HepG2 (cell line): ENCODE results near the gene NATD1. TPM values are rescaled to one million over a fixed set of nuclear protein-coding genes. Genes with fewer than 3 reads are reported as not detected.
A peak's percentile ranks its signal among the peaks of the same experiment; 100 is the strongest.

Experiments used
- ATAD3A ChIP-seq: sonication (generic); formaldehyde crosslinking; IDR thresholded peaks from 2 replicates; pipeline ENCODE4 v1.4.0; 2020; ENCODE audit warnings: missing genetic modification reagents
- CREB1 ChIP-seq, 2 experiments: fragments of 450-650 bp in 1 of 2; IDR thresholded peaks; 2 replicates each; pipeline ENCODE4 v1.6.1; 2016 to 2017; ENCODE audit warnings: control low read depth in 1 of 2, mild to moderate bottlenecking in 1 of 2, missing compliant biosample characterization in 1 of 2, missing genetic modification characterization in 1 of 2
- EP300 ChIP-seq, 3 experiments: sonication (generic) in 1 of 3; formaldehyde crosslinking in 1 of 3; IDR thresholded peaks; 2 replicates each; pipeline versions ENCODE4 v1.5.1 to v1.6.1; 2011 to 2020; ENCODE audit warnings: low read depth in 2 of 3, low read length in 2 of 3, borderline replicate concordance in 1 of 3, improper control_type of control experiment in 1 of 3, mild to moderate bottlenecking in 1 of 3, missing genetic modification reagents in 1 of 3, moderate library complexity in 1 of 3
- HMG20B ChIP-seq: conservative IDR thresholded peaks from 2 replicates; pipeline ENCODE4 v1.6.1; 2016; ENCODE audit warnings: missing genetic modification reagents, missing compliant biosample characterization
- ZNF292 ChIP-seq: sonication (generic); formaldehyde crosslinking; IDR thresholded peaks from 2 replicates; pipeline ENCODE4 v1.8.1; 2022; ENCODE audit warnings: mild to moderate bottlenecking, low read depth, missing genetic modification reagents, borderline replicate concordance
- ZNF558 ChIP-seq: sonication (generic); formaldehyde crosslinking; IDR thresholded peaks from 2 replicates; pipeline ENCODE4 v1.9.0; 2022; ENCODE audit warnings: mild to moderate bottlenecking, missing genetic modification reagents, borderline replicate concordance
- polyA plus RNA-seq, 8 experiments: library from polyadenylated mRNA; depleted of rRNA in 3 of 8; stranded (reverse) in 7 of 8; unstranded in 1 of 8; fragments of >200 nt; fragmentation: Illumina TruSeq in 4 of 8; extraction: Trizol in 4 of 8; gene quantifications; 2 replicates each; pipeline versions ENCODE4 v1.2.1 to v1.2.3, GENCODE V29; 2011 to 2016; ENCODE audit warnings: low read depth in 4 of 8, missing spikeins in 1 of 8, mixed read lengths in 1 of 8; ENCODE audit not compliant: insufficient read depth in 1 of 8
- total RNA-seq, 5 experiments: library from RNA; depleted of rRNA; stranded (reverse); fragments of >200 nt; fragmentation: Illumina TruSeq; extraction: Trizol; gene quantifications; 2 replicates each; pipeline ENCODE4 v1.2.3, GENCODE V29; 2016; ENCODE audit warnings: low read depth in 1 of 5
- TF ChIP-seq, protein P1 (sequence below): sonication (generic); formaldehyde crosslinking; IDR thresholded peaks from 2 replicates; pipeline ENCODE4 v1.5.0; 2020; ENCODE audit warnings: mild to moderate bottlenecking, missing genetic modification reagents, borderline replicate concordance
- TF ChIP-seq, protein P2 (sequence below): sonication (generic); formaldehyde crosslinking; IDR thresholded peaks from 2 replicates; pipeline ENCODE4 v1.9.0; 2021; ENCODE audit warnings: missing genetic modification reagents, borderline replicate concordance
- TF ChIP-seq, protein P3 (sequence below): sonication (generic); formaldehyde crosslinking; IDR thresholded peaks from 2 replicates; pipeline ENCODE4 v1.5.1; 2020; ENCODE audit warnings: missing genetic modification reagents, mild to moderate bottlenecking, borderline replicate concordance
- TF ChIP-seq, protein P4 (sequence below): sonication (generic); formaldehyde crosslinking; conservative IDR thresholded peaks from 2 replicates; pipeline ENCODE4 v1.8.0; 2022; ENCODE audit warnings: low read depth, missing genetic modification reagents

NATD1 gene
- total and polyA plus RNA-seq, 2 of the 13 experiments (the other 11 are each of a cell fraction or from before 2014, with no cell fraction given), result 0.31 to 2.3 TPM

- TF ChIP-seq, protein P1, sequence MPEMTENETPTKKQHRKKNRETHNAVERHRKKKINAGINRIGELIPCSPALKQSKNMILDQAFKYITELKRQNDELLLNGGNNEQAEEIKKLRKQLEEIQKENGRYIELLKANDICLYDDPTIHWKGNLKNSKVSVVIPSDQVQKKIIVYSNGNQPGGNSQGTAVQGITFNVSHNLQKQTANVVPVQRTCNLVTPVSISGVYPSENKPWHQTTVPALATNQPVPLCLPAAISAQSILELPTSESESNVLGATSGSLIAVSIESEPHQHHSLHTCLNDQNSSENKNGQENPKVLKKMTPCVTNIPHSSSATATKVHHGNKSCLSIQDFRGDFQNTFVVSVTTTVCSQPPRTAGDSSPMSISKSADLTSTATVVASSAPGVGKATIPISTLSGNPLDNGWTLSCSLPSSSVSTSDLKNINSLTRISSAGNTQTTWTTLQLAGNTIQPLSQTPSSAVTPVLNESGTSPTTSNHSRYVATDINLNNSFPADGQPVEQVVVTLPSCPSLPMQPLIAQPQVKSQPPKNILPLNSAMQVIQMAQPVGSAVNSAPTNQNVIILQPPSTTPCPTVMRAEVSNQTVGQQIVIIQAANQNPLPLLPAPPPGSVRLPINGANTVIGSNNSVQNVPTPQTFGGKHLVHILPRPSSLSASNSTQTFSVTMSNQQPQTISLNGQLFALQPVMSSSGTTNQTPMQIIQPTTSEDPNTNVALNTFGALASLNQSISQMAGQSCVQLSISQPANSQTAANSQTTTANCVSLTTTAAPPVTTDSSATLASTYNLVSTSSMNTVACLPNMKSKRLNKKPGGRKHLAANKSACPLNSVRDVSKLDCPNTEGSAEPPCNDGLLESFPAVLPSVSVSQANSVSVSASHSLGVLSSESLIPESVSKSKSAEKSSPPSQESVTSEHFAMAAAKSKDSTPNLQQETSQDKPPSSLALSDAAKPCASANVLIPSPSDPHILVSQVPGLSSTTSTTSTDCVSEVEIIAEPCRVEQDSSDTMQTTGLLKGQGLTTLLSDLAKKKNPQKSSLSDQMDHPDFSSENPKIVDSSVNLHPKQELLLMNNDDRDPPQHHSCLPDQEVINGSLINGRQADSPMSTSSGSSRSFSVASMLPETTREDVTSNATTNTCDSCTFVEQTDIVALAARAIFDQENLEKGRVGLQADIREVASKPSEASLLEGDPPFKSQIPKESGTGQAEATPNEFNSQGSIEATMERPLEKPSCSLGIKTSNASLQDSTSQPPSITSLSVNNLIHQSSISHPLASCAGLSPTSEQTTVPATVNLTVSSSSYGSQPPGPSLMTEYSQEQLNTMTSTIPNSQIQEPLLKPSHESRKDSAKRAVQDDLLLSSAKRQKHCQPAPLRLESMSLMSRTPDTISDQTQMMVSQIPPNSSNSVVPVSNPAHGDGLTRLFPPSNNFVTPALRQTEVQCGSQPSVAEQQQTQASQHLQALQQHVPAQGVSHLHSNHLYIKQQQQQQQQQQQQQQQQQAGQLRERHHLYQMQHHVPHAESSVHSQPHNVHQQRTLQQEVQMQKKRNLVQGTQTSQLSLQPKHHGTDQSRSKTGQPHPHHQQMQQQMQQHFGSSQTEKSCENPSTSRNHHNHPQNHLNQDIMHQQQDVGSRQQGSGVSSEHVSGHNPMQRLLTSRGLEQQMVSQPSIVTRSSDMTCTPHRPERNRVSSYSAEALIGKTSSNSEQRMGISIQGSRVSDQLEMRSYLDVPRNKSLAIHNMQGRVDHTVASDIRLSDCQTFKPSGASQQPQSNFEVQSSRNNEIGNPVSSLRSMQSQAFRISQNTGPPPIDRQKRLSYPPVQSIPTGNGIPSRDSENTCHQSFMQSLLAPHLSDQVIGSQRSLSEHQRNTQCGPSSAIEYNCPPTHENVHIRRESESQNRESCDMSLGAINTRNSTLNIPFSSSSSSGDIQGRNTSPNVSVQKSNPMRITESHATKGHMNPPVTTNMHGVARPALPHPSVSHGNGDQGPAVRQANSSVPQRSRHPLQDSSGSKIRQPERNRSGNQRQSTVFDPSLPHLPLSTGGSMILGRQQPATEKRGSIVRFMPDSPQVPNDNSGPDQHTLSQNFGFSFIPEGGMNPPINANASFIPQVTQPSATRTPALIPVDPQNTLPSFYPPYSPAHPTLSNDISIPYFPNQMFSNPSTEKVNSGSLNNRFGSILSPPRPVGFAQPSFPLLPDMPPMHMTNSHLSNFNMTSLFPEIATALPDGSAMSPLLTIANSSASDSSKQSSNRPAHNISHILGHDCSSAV (CRISPR knock-in tag), result no peak
- no peak for TF ChIP-seq CREB1 (IDR thresholded peaks at IDR 0.05)
- TF ChIP-seq CREB1 (CRISPR knock-in tag; IDR thresholded peaks at IDR 0.05), result no peak
- peak; percentile 73; the same call in 1 of the 2 replicates for TF ChIP-seq ZNF292 (CRISPR knock-in tag)
- TF ChIP-seq, protein P2, sequence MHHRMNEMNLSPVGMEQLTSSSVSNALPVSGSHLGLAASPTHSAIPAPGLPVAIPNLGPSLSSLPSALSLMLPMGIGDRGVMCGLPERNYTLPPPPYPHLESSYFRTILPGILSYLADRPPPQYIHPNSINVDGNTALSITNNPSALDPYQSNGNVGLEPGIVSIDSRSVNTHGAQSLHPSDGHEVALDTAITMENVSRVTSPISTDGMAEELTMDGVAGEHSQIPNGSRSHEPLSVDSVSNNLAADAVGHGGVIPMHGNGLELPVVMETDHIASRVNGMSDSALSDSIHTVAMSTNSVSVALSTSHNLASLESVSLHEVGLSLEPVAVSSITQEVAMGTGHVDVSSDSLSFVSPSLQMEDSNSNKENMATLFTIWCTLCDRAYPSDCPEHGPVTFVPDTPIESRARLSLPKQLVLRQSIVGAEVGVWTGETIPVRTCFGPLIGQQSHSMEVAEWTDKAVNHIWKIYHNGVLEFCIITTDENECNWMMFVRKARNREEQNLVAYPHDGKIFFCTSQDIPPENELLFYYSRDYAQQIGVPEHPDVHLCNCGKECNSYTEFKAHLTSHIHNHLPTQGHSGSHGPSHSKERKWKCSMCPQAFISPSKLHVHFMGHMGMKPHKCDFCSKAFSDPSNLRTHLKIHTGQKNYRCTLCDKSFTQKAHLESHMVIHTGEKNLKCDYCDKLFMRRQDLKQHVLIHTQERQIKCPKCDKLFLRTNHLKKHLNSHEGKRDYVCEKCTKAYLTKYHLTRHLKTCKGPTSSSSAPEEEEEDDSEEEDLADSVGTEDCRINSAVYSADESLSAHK, result no peak
- TF ChIP-seq, protein P3, sequence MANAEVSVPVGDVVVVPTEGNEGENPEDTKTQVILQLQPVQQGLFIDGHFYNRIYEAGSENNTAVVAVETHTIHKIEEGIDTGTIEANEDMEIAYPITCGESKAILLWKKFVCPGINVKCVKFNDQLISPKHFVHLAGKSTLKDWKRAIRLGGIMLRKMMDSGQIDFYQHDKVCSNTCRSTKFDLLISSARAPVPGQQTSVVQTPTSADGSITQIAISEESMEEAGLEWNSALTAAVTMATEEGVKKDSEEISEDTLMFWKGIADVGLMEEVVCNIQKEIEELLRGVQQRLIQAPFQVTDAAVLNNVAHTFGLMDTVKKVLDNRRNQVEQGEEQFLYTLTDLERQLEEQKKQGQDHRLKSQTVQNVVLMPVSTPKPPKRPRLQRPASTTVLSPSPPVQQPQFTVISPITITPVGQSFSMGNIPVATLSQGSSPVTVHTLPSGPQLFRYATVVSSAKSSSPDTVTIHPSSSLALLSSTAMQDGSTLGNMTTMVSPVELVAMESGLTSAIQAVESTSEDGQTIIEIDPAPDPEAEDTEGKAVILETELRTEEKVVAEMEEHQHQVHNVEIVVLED, result peak; percentile 47; the same call in 1 of the 2 replicates
- TF ChIP-seq ZNF558 (CRISPR knock-in tag), result no peak; the same call in 1 of the 2 replicates
- no peak for TF ChIP-seq ATAD3A (CRISPR knock-in tag)
- peak; percentile 50; the same call in 1 of the 2 replicates for TF ChIP-seq HMG20B (CRISPR knock-in tag)
- peak in 1 of 2 experiments; percentile 71; a peak in 2 of 4 replicates for TF ChIP-seq EP300 (IDR thresholded peaks at IDR 0.05; ENCODE audit: low read depth in 2 of 2, low read length in 2 of 2)
- peak; percentile 16; the same call in 1 of the 2 replicates for TF ChIP-seq EP300 (CRISPR knock-in tag; IDR thresholded peaks at IDR 0.05; ENCODE audit: borderline replicate concordance)
- TF ChIP-seq, protein P4, sequence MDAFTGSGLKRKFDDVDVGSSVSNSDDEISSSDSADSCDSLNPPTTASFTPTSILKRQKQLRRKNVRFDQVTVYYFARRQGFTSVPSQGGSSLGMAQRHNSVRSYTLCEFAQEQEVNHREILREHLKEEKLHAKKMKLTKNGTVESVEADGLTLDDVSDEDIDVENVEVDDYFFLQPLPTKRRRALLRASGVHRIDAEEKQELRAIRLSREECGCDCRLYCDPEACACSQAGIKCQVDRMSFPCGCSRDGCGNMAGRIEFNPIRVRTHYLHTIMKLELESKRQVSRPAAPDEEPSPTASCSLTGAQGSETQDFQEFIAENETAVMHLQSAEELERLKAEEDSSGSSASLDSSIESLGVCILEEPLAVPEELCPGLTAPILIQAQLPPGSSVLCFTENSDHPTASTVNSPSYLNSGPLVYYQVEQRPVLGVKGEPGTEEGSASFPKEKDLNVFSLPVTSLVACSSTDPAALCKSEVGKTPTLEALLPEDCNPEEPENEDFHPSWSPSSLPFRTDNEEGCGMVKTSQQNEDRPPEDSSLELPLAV (CRISPR knock-in tag), result no peak
Observed at GRCh38 chr17:21286066-21286770, 33.0 kb upstream of the NATD1 start (continued).
